NCI-H345 treated with DMSO at 0.1 percent for 48 hours (cell line): Measurements from ENCODE around the gene KASH5.
A peak's percentile ranks its signal among the peaks of the same experiment; 100 is the strongest.
"Not testable (repeated sequence)": the region's sequence is repeated elsewhere in the genome, so short reads cannot be mapped to it uniquely, and the experiment has no call there.

Experiments
- DNase-seq: peaks from one replicate; lab custom pipeline; 2025; ENCODE audit not compliant: unreplicated experiment; lab: John Stamatoyannopoulos, UW

Gene KASH5

DNA sequence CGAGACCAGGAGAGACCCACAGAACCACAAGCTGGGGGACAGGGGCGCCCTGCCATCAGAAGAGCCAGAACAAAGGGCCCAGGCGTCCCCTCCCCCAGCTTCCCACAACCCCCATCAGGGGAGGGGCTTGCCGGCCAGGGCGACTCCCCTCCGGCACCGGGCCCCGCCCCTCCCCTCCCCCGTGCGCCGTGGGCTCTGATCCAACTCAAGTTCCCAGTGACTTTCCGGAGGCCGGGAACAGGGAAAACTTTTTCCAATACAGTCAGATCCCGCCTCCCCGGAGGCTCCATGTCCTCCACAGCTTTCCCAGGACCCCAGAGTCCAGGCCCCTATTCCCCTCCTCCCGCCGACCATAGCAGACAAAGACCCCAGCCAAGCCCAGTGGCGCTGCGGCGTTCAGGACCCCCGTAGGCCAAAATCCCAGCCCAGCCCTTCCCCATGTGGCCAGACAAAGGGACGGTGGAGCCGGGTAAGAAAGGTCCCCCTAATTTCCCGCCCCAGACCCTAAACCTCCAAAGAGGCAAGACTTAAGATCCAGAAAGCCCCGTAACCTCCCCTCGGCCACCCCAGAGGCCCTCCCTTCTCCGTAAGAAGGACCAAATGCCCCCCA is 26.5 kb upstream of the KASH5 start:
- no peak for DNase-seq

DNA sequence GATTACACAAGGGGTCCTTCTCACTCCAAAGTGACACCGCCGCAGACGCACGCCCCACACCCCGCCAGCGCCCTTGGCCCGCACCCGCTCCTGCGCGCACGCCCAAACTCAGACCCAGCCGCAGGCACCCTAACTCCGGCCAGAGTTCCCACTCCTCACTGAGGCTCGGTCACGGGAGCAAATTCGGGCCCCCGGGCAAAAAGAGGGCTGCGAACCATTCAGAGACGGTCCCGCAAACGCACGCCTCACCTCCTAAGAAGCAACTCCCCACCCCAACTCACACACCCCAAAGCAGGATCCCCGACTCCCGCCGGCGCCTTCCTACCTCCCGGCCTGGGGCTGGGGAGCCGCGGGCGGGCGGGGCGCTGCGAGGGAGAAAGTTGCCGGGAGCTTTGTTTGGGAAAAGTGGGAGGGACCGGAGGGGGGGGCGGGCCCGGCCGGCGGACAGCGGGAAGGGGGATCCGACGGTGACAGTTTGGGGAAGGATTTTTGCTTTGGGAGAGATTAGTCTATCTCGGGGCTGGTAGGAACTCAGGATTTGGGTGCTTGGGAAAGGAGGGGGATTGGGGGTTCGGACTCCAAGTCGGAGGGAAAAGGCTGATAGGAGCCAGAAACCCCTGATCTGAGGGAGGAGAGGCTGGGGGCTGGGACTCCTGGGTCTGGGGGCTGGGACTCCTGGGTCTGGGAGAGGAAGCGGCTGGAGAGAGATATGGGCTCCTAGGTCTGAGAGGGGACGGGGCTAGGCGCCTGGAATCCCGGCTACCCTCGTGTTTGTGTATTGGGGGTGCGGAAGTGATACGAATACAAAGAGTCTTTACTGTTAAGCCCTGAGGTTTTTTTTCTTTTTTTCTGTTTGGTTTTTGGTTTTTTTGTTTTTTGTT is 25.8 kb upstream of the KASH5 start, which contains the start of gene TEAD2:
TSS of gene TEAD2 (minus strand) at position 369 of the 881 bp plus-strand sequence. CDS start 2,341 bp downstream, outside the sequence.
- no peak for DNase-seq

DNA sequence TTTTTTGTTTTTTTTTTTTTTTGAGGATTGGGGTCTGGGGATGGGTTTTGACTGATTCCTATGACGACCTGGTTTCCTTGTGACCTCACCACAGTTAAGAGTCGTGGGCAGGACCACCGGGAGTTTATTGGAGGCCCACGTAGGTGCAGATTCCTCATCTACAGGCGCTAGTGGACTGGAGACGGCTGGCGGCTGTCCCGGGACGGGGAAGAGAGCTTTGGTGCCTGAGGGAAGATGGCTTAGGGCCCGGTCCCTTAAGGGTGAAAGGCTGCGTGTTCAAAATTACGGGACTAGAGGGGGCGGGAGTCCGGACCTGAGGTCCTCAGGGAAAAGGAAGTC is 25.2 kb upstream of the KASH5 start:
- DNase-seq, result no peak

DNA sequence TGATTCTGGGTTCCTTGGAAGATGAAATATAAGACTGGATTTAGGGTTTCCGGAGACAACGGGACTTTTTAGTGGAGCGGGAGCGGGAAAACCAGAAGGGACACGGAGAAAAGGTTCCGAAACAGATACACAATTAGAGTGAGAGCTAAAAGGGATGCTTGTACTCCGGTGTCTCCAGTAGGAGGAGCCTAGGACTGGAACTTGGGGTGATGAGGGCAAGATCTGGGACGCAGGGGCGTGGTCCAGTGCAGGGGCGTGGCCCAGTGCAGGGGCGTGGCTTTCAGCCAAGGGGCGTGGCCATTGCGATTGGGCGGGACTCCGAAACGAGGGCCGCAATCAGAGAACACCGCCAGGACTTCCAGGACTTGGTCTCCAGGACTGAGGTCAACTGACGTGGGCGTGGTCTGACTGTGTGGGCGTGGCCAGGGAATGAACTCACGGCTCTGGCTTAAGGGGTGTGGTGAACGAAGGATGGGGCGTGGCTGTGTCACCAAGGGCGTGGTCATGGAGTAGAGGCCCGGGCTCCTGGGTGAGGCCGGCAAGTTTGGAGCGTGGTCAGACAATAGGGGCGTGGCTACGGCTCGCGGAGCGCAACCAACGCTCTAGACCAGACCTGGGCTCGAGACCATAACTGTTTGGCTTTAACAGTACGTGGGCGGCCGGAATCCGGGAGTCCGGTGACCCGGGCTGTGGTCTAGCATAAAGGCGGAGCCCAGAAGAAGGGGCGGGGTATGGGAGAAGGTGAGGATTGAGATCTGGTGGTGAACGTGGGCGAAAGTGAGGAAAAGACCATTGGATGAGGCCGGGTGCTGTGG is 24.6 kb upstream of the KASH5 start, which contains the start of gene DKKL1:
TSS of gene DKKL1 (plus strand) at position 610 of the 815 bp plus-strand sequence. CDS start at position 732, 122 bp downstream.
- DNase-seq, result no peak

DNA sequence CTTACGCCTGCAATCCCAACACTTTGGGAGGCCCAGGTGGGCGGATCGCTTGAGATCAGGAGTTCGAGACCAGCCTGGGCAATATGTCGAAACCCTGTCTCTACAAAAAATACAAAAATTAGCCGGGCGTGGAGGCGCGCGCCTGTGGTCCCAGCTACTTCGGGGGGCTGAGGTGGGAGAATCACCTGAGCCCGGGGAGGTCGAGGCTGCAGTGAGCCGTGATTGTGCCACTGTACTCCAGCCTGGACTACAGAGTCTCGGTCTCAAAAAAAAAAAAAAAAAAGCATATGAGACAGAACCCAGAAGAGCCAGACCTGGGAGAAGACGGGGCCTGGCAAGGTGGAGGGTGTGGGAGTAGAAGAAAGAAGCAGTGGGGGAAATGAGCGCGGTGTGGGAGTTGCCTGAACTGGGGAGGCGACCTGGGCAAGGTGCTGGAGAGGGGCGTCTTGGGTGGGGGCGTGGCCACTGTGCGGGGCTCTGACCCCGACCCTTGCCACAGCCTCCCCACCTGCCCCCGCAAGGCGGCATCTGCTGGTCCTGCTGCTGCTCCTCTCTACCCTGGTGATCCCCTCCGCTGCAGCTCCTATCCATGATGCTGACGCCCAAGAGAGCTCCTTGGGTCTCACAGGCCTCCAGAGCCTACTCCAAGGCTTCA is 23.8 kb upstream of the KASH5 start:
- DNase-seq, result no peak

DNA sequence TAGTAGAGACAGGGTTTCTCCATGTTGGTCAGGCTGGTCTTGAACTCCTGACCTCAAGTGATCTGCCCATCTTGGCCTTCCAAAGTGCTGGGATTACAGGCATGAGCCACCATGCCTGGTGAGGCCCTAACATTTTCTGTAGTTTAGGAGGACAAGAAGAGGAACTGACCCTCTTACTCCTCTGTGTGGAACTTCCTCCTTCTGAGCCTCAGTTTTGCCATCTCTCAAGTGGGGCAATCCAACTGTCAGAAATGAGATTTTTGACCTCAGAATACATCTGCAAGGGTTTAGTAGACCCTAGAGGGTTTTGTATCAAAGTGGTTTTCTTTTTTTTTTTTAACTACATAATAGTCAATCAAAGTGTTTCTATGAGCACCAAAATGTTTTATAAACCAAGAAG is 21.9 kb upstream of the KASH5 start:
- DNase-seq, result no peak

DNA sequence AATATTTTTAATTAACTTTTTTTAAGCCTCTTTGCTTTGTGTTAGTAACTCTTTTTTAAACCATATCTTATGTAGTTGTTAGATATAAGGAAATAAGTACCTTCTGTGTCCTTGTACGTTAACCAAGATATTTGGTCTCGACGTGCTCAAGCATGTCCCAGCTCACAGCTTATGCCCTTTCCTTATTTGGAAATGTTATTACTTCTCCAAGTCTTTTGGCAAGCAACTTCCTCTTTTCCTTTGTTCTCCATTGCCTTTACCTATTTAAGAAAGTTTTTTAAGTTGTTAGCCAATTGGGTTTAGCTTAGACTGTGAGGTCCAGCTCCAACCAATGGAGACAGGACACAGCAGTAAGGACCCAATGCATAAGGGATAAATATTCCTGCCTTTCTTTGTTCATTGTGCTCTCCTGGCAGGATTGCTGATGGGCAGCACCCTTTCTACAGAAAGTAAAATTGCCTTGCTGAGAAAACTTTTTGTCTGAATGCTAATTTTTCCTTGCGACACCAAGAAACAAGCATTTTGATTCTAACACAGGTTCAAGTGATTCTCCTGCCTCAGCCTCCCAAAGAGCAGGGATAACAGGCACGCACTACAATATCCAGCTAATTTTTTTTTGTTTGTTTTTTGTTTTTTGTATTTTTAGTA is 19.2 kb upstream of the KASH5 start:
- DNase-seq, result no peak

DNA sequence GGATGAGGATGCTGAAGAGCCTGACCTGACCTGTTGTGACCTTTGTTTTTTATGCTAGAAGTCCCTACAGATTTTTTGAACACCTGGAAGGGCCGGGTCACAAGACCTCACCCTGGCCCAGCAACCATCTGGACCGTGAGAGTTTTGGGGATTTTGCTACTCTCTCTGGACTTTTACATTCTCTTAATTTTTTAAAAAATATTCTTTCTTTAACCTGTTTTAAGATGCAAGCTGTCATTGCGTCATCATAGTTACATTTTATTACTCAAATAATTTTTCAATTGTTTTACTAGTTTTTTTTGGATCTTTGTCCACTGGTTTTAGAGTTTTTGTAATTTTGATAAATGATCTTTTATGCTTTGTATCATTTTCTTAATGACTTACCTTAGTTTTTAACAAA is 16.9 kb upstream of the KASH5 start:
- no peak for DNase-seq

DNA sequence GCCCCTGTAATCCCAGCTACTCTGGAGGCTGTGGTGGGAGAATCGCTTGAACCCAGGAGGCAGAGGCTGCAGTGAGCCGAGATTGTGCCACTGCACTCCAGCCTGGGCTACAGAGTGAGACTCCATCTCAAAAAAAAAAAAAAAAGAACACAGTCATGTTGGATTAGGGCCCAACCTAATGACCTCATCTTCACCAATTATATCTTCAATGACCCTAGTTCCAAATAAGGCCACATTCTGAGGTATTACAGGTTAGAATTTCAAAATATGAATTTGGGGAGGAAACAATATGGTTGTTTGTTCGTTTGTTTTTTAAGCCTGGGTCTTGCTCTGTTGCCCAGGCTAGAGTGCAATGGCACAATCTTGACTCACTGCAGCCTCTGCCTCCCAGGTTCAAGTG is 14.9 kb upstream of the KASH5 start:
- DNase-seq, result not testable (repeated sequence)

DNA sequence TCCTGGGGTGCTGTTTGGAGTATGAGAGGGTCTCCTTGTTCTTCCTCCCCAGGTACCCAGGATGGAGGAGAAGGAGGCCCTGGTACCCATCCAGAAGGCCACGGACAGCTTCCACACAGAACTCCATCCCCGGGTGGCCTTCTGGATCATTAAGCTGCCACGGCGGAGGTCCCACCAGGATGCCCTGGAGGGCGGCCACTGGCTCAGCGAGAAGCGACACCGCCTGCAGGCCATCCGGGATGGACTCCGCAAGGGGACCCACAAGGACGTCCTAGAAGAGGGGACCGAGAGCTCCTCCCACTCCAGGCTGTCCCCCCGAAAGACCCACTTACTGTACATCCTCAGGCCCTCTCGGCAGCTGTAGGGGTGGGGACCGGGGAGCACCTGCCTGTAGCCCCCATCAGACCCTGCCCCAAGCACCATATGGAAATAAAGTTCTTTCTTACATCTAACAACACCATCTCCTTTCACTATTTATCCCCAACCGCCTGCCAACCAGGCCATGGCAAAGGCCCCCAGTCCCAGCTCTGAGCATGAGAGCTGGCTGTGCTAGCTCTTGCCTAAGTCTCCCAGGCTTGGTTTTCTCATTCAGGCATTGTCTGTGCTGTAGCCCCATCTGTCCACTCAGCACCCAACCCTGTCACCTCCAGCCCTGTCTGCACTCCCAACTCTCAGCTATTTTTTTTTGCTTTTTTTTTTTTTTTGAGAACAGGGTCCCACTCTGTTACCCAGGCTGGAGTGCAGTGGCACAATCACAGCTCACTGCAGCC is 13.2 kb upstream of the KASH5 start:
- DNase-seq, result no peak

DNA sequence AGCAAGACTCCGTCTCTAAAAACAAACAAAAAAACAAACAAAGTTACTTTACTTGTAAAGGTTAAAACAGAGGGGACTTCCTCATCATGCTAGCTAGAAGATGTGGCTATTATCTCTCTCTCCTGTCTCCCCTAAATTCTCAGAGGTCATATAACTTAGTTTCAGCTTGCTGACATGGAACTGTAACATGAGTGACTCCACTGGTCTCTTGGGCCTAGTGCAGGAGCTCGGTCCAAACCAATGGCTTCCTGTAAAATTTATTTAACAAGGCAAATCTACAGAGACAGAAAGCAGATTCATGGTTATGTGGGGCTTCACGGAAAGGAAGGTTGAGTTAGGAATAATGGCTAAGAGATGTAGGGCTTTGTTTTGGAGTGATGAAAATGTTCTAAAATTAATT is 9.5 kb upstream of the KASH5 start:
- DNase-seq, result no peak

DNA sequence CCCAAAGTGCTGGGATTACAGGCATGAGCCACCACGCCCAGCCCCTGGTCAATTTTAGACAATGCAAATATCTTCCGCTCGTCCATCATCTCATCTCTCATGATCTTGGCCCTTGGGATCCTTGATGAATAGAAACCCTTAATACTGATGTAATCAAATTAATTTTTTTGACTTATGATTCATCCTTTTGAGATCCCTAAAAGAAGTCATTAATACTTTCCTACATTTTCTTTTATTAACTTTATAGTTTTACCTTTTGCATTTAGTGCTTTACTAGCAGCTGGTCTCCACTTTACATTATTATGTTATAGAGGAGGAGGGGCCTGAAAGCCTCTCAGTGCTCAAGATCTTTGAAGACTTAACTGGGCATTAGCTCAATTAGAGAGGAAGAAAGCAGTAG is 7.7 kb upstream of the KASH5 start:
- no peak for DNase-seq

DNA sequence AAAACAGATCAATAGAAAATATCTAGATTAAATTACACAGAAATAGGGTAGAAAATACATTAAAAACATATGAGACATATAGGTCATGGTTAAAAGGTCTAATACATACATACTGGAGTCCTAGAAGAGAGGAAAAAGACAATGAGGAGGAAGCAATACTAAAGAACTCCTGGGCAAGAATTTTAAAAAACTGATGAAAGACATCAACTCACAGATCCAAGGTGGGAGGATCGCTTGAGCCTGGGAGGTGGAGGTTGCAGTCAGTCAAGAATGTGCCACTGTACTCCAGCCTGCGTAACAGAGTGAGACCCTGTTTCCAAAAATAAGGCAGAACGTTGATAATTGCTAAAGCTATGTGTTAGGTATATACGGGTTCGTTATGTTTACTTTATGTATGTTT is 5.4 kb upstream of the KASH5 start:
- no peak for DNase-seq

DNA sequence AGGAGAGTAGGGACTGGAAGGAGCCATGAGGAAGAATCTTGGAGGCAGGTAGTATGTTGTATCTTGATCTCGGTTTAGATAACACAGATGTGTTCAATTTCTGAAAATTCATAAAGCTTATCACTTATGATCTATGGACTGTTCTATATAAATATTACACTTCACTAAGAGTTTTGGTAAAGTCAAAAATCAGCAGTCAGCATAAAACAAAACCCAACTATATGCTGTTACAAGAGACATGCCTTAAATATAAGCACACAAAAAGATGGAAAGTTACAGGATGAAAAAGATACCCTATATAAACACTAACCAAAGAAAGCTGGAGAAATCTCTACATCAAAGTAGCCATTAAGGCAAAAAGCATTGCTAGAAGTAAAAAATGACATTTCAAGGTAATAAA is 4.5 kb upstream of the KASH5 start:
- DNase-seq, result no peak

DNA sequence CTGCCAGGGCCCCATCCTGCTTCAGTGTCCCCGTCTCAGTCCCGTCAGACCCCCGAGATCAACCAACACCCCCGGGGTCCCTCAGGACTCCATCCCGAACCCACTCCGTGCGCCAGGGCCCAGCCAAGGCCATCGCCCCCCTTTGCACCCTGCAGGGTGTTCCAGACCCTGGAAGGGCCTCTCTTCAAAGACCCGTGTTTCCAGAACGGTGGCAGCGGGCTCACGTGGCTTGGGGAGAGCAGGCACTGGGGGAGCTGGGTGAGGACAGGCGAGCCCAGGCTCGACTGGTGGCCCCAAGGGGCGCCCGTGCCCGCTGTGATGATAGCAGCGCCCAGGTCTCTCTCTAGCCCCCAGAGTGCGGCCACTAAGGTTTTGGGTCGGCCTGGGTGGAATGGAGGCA is 1.4 kb downstream of the KASH5 start:
- DNase-seq, result no peak

DNA sequence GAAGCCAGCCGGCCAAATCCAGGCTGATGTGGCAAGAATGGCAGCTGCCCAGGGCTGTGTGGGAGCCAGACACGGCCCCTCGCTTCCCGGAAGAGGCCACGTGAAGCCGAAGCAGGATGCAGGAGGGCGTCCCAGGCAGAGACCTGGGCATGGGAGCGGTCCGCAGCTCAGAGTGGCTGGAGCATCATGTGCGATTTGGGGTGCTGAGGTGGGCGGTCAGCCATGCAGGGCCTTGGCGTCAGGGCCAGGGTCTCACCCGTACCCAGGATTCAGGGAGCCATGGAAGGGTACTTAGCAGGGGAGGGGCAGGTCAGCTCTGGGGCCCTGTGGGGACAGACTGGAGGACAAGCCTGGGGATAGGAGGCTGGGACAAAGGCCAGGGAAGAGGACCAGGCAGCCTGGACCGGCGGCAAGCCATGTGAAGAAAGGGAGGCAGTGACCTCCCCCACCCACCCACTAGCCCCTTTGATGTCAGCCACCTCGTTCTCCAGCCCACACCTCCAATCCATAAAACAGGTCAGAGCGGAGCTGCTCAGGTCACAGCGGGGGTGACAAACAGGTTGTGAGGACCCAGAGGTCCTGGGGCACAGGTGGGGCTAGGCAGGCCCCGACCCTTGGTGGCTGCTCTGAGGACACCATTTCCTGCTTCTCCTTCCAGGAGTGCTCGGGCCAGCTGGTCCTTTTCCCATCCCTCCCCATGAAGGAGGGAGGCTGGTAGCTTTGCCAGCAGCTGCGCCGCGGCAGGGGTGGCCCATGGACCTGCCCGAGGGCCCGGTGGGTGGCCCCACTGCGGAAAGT is 2.3 kb downstream of the KASH5 start:
- DNase-seq, result no peak

DNA sequence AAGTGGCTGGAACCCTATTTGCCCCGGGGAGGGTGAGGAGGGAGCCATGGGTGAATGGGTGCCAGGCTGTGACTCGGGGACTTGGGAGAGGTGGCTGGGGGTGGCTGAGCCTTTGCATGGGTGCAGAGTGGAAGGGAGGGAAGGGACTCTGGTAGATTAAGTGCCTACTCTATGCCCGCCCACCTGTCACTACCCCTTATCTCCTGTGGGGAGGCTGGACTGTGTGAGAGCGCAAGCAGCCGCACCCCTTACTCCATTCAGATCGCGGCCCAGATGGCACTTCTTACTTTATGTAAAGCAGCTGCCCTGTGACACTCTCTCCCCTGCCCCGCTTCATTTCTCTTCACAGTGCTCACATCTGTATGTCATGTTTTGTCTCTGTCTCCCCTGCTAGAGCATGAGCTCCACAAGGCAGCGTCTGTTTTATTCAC is 2.9 kb downstream of the KASH5 start:
- no peak for DNase-seq

DNA sequence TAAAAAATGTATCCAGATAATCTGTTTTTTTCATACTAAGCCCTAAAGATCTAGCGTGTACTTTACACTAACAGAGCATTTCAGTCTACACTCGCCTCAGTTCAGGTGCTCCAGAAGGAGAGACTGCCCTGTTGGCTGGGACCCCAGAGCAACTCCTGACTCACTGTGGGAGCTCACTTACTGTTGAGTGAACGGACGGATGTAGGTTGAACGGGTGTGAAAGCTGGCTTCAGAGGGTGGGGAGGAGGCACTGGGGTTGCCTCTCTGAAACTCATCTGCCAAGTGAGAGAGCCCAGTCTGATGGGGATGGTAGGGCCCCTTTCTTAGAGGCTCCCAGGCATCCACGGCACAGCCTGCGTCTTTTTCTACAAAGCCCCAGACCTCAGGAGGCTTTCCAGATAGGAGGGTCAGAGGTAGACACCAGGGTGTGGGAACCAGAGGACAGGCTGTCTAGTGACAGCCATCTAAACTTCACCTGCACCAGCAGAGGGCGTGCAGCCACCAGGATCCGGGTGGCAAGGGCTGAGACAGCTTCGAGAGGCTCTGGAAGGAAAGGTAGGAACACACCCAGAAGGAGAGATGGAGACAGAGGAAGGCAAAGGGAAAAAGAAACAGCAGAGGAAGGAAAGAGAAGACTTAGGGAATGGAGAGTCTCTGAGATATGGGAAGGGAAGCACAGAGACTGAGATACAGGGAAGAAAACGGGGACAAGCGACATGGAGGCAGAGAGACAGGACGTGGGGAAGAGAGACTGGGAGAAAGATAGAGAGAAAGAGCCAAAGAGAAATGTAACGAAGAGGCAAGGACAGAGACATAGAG is 3.7 kb downstream of the KASH5 start:
- peak; percentile 64 for DNase-seq
